ENCODE data around the gene DNAJC30.
"Not testable (repeated sequence)": the region's sequence is repeated elsewhere in the genome, so short reads cannot be mapped to it uniquely, and the experiment has no call there.

DNA sequence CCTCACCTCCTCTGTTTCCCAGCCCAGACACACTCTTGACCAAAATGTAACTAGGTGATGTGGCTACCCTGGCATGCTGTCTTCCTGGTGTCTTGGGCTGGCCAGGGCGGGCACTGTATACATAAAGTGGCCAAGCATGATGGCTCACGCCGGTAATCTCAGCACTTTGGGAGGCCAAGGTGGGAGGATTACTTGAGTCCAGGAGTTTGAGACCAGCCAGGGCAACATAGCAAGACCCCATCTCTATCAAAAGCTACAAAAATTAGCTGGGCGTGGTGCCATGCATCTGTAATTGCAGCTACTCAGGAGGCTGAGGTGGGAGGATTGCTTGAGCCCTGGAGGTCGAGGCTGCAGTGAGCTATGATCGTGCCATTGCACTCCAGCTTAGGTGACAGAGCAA lies 30.1 kb upstream of the DNAJC30 start:
- TF ChIP-seq ZNF317 (CRISPR knock-in tag; IDR thresholded peaks at IDR 0.05; ENCODE audit: borderline replicate concordance, low read depth); ETV6 (CRISPR knock-in tag; IDR thresholded peaks at IDR 0.05); GABPB1 (CRISPR knock-in tag; IDR thresholded peaks at IDR 0.05); OVOL2 (CRISPR knock-in tag; IDR thresholded peaks at IDR 0.05; ENCODE audit: borderline replicate concordance); ZNF263 (CRISPR knock-in tag; IDR thresholded peaks at IDR 0.05; ENCODE audit: low read depth); FOXP1 (CRISPR knock-in tag; IDR thresholded peaks at IDR 0.05; ENCODE audit: borderline replicate concordance); SP1 (CRISPR knock-in tag; conservative IDR thresholded peaks at IDR 0.05): not testable (repeated sequence)
- TF ChIP-seq, protein P1, sequence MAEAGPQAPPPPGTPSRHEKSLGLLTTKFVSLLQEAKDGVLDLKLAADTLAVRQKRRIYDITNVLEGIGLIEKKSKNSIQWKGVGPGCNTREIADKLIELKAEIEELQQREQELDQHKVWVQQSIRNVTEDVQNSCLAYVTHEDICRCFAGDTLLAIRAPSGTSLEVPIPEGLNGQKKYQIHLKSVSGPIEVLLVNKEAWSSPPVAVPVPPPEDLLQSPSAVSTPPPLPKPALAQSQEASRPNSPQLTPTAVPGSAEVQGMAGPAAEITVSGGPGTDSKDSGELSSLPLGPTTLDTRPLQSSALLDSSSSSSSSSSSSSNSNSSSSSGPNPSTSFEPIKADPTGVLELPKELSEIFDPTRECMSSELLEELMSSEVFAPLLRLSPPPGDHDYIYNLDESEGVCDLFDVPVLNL (CRISPR knock-in tag; IDR thresholded peaks at IDR 0.05; ENCODE audit: borderline replicate concordance, low read depth) = not testable (repeated sequence)
- TF ChIP-seq, protein P2, sequence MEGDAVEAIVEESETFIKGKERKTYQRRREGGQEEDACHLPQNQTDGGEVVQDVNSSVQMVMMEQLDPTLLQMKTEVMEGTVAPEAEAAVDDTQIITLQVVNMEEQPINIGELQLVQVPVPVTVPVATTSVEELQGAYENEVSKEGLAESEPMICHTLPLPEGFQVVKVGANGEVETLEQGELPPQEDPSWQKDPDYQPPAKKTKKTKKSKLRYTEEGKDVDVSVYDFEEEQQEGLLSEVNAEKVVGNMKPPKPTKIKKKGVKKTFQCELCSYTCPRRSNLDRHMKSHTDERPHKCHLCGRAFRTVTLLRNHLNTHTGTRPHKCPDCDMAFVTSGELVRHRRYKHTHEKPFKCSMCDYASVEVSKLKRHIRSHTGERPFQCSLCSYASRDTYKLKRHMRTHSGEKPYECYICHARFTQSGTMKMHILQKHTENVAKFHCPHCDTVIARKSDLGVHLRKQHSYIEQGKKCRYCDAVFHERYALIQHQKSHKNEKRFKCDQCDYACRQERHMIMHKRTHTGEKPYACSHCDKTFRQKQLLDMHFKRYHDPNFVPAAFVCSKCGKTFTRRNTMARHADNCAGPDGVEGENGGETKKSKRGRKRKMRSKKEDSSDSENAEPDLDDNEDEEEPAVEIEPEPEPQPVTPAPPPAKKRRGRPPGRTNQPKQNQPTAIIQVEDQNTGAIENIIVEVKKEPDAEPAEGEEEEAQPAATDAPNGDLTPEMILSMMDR (IDR thresholded peaks at IDR 0.05) = not testable (repeated sequence)
- TF ChIP-seq, protein P3, sequence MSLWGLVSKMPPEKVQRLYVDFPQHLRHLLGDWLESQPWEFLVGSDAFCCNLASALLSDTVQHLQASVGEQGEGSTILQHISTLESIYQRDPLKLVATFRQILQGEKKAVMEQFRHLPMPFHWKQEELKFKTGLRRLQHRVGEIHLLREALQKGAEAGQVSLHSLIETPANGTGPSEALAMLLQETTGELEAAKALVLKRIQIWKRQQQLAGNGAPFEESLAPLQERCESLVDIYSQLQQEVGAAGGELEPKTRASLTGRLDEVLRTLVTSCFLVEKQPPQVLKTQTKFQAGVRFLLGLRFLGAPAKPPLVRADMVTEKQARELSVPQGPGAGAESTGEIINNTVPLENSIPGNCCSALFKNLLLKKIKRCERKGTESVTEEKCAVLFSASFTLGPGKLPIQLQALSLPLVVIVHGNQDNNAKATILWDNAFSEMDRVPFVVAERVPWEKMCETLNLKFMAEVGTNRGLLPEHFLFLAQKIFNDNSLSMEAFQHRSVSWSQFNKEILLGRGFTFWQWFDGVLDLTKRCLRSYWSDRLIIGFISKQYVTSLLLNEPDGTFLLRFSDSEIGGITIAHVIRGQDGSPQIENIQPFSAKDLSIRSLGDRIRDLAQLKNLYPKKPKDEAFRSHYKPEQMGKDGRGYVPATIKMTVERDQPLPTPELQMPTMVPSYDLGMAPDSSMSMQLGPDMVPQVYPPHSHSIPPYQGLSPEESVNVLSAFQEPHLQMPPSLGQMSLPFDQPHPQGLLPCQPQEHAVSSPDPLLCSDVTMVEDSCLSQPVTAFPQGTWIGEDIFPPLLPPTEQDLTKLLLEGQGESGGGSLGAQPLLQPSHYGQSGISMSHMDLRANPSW (CRISPR knock-in tag; conservative IDR thresholded peaks at IDR 0.05; ENCODE audit: low read depth) = not testable (repeated sequence)
- TF ChIP-seq, protein P4, sequence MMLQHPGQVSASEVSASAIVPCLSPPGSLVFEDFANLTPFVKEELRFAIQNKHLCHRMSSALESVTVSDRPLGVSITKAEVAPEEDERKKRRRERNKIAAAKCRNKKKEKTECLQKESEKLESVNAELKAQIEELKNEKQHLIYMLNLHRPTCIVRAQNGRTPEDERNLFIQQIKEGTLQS (CRISPR knock-in tag; conservative IDR thresholded peaks at IDR 0.05) = not testable (repeated sequence)
- TF ChIP-seq, protein P5, sequence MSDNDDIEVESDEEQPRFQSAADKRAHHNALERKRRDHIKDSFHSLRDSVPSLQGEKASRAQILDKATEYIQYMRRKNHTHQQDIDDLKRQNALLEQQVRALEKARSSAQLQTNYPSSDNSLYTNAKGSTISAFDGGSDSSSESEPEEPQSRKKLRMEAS (CRISPR knock-in tag; IDR thresholded peaks at IDR 0.05) = not testable (repeated sequence)
